NCI-H82 treated with DMSO at 0.1 percent for 48 hours (cell line): ENCODE results near the gene ADGRL3.
"Not testable (repeated sequence)": the region's sequence is repeated elsewhere in the genome, so short reads cannot be mapped to it uniquely, and the experiment has no call there.

Source experiments
- DNase-seq: peaks from one replicate; lab custom pipeline; 2025; ENCODE audit not compliant: unreplicated experiment; lab: John Stamatoyannopoulos, UW

Gene ADGRL3

DNA sequence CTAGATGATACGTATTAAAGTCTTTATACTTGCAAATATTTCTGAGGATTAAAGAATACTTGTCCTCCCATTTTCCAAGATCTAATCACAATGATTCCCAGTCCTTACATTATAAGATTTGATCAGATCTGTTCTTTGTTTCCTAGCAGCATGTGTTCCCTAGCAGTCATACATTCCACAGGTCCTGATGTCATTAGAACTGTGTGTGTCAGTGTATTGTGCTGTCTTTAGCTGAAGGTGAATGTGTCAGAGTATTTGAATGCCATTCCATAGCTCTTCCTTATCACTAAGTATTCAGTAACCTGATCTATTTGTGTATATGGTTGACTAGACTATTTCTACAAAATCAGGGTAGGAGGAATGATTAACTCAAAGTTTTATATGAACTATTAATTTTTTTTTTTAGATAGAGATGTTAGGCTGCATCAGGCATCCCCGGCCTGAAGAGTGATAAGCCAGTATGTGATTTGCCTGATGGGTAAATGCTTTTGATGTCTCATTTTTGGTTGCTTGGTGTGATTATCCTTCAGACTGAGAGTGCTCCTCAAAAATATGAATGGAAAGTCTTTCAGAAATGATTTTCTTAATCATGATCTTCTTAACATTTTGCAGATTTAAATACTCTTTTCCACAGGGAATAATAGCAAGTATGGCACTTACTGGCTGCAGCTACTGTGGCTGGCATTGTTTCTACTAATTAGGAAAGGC, 4.4 kb downstream of the ADGRL3 start:
- DNase-seq: no peak

- DNase-seq: no peak
Measured at GRCh38 chr4:61205066-61205465, 4.9 kb downstream of the ADGRL3 start.

DNA sequence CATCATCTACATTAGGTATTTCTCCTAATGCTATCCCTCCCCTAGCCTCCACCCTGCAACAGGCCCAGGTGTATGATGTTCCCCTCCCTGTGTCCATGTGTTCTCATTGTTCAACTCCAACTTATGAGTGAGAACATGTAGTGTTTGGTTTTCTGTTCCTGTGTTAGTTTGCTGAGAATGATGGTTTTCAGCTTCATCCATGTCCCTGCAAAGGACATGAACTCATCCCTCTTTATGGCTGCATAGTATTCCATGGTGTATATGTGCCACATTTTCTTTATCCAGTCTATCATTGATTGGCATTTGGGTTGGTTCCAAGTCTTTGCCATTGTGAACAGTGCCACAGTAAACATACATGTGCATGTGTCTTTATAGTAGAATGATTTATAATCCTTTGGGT, 7.0 kb downstream of the ADGRL3 start:
- not testable (repeated sequence) for DNase-seq

DNA sequence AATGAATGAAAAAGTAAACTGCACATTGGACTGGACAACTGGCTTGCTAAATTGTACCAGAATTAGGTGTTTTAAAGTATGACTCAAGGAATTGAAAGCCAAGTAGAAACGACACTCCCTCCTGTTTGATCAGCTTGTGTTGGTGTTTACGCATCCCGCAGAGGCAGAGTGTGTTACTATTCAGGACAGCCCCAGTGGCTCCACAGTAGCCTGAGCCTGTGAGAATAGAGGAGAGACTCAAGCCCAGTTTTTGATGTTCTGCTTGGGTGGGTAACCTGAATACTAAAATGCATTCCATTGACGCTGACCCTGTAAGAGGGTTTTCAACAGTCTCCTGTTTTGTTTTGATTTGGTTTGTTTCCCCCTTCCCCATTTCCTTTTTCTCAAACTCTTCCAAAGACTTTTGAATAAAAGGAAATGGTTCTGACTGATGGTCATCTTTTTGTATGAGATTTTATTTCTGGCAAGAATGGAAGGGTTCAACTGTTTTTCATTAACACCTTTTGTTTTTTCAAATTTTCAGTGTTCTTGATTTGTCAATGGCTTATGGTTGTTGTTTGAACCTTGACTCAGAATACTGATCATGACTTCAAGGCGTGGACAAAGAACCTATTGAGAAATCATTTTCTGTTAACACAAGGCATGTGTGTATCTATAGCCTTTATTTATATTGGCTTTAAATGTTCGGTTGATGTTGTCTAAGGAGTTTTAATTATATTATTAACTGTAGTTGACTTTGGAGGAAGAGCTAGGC, 10.2 kb downstream of the ADGRL3 start:
- DNase-seq: no peak

- DNase-seq: no peak
Measured at GRCh38 chr4:61211781-61212180, 11.7 kb downstream of the ADGRL3 start.

GRCh38 chr4:61212788-61213187, 12.7 kb downstream of the ADGRL3 start:
- DNase-seq: no peak

GRCh38 chr4:61214680-61215079, 14.6 kb downstream of the ADGRL3 start:
- no peak for DNase-seq

DNA sequence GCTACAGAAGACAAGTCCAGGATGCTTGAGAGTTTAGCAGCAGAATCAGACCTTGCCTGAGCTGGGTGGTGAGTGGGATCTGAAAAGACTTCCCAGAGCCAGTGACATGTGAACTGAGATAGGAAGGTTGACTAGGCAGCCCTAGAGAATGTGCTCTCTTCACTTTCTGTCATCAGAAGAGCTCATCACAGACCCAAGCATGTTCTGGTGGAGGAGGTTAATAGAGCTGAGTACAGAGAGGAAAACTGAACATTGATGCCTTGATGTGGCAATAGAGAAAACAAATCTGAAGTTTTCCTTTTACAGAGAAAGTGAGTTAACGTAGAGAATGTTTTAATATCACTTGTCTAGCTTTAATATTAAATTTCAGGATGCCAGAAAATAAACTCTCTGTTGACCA, 17.1 kb downstream of the ADGRL3 start:
- no peak for DNase-seq

DNA sequence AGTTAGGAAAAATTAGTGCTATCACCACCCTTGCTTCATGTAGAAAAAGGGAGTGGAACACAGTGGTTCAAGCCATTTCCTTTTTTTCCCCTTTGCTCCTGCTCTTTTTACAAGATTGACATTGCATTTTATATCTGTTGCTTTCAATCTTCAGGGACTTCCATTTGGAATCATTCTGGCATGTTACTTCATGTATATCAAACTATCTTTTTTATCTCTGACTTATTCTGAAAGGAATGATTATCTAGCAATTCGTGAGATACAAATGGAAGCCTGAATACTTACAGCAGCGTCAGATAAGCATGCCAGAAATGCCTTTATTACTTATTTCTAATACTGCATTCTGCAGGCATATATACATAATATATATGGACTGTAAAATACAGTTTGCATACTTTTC, 20.4 kb downstream of the ADGRL3 start:
- DNase-seq: no peak

GRCh38 chr4:61223385-61223784, 23.3 kb downstream of the ADGRL3 start:
- no peak for DNase-seq

- no peak for DNase-seq
Measured at GRCh38 chr4:61224573-61224972, 24.4 kb downstream of the ADGRL3 start.

DNA sequence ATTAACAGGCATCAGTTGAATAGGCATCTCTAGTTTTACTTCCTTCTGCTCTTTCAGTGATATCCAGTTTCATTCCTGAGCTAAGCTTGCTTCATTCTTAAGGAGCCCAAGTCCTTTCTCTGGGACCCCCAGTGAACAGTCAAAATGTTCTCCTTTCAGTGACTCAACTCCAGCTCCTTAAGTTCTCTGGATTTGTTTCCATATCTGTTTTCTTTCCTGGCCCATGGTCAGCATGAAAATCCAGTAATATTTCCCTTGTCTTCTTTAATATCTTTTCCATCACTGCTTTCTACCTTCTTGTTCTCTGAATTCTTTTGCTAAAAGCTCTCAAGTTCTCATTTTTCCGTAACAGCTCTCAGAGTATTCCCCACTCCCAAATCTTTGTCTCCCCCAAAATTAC, 25.5 kb downstream of the ADGRL3 start:
- DNase-seq: no peak

DNA sequence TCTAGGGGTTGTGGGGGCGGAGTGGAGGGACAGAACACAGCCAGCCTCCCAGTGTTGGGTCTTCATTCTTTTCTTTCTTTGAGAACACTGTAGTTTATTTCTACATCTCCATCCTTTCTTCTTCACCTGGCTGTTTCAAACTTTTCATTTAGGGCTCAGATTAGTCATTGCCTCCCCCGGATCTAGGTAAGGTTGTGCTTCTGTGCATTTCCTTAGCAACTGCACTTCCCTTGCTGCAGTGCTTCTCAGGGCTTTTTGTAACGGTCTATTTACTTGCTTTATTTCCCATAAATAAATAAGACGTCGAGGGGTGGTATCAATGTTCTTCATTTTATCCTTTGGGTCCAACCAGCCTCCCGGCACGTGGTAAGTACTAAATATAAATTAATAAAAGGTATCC, 31.3 kb downstream of the ADGRL3 start:
- DNase-seq: no peak

GRCh38 chr4:61239250-61239649, 39.1 kb downstream of the ADGRL3 start:
- DNase-seq: no peak

GRCh38 chr4:61243962-61244361, 43.8 kb downstream of the ADGRL3 start:
- no peak for DNase-seq

DNA sequence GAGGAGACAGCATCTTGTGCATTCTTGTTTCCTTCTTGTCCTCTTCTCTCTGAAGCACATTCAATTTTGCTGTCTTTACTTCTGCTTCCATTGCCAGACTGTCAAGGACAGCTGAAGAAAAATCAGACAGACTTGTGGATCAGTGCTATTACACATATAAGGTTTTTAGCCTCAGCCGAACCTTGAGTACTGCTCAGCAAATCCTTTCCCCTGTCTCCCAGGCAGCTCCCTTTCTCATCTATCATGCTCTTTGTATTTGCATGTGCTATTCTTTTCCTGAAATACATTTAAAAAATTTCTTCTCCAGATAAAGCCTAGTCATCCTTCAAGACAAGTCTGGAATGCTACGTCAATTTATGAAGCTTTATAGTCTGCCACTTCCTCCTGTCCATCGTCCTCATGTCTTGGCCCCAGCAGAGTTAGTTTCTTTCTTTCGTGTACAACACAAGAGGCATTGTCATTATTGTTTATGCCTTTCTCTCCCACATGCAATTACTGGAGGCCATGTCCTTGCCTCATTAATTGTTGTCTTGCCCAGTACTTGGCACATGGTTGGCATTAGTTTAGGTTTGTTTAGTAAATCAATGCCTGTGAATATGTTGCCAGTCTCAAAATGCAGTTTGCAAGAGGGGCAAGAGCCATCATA, 45.1 kb downstream of the ADGRL3 start:
- no peak for DNase-seq

GRCh38 chr4:61246034-61246433, 45.9 kb downstream of the ADGRL3 start:
- DNase-seq: no peak

DNA sequence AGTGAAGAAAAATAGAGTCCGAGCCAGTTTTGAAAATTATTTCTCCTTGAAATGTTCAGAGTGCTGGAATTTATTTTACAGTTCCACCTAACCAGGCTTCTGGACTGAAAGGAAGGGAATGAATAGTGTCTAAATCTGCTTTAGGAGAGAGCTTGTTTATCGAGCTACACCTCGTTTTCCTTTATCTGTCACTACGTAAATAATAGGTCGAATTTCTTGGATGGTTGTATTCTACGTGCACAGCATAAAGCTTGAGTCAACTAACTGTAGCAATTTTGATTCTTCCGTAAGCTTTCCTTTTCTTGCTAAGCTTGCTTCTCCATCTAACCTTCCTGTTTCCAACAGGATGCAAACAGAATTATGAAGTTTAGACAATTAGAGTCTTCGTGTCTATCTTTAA, 48.6 kb downstream of the ADGRL3 start:
- DNase-seq: no peak

GRCh38 chr4:61251129-61251528, 51.0 kb downstream of the ADGRL3 start:
- no peak for DNase-seq

DNA sequence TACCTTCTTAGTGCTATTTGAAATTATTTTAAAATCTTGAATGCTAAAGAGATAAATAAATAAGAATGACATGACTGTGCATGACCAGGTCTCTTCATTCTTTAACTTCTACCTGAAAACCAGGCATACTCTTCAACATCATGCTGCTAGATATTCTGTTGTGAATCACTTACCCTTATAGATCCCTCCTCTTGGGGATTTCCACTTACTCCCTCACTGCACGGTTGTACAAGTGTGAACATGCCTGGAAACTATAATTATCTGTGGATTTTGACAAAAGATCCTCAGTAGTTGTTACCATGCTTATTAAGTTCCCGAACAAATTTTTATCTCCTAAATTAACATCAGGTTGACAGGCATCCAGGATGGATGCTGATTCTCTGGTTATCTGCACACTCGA, 54.3 kb downstream of the ADGRL3 start:
- no peak for DNase-seq

DNA sequence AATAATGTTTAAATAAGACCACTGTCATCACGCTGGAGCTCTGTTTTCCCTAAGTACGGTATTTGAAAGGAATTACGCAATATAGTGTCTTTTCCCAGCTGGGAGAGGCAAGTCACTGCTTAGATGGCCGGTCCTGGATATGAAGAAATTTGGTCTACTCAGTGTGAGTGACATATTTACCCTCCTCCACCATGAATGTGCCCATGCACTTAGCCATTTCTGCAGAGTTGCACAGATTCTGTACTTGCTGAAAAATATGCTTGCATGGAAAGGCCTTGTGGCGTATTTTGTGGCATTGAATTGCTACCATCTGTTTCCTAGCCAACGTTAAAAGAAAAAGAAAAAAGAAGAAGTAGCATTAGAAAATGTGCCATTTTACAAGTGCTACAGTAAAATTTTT, 73.1 kb downstream of the ADGRL3 start:
- no peak for DNase-seq

- DNase-seq: no peak
Measured at GRCh38 chr4:61274286-61274685, 74.2 kb downstream of the ADGRL3 start.
